Measurements from ENCODE around the gene GID8. TPM values are rescaled to one million over a fixed set of nuclear protein-coding genes. Genes with fewer than 3 reads are reported as not detected.

The GID8 gene
- total and polyA plus RNA-seq, 2 of the 13 experiments (the other 11 are each of a cell fraction or from before 2014, with no cell fraction given), result 39.6 to 59.8 TPM

DNA sequence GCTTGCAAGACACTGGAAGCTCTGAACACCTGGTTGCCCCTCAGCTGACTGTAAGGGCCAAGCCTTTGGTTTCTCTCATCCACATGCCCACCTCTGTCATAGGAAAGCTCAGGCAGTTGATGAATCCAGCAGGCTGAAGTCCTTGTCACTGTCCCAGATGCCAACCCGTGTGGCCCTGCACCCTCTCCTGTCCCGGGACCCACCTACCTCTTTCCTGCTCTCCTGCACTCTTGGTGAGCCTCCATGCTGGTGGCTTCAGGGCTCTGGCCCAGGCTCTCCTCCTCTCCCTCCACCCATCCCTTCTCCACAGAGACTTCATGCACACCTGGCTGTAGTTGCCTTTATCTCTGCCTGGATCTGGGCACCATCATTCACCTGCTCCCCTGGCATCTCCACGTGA, 4.0 kb upstream of the GID8 start (continued):
- TF ChIP-seq, protein P1, sequence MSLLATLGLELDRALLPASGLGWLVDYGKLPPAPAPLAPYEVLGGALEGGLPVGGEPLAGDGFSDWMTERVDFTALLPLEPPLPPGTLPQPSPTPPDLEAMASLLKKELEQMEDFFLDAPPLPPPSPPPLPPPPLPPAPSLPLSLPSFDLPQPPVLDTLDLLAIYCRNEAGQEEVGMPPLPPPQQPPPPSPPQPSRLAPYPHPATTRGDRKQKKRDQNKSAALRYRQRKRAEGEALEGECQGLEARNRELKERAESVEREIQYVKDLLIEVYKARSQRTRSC (CRISPR knock-in tag; IDR thresholded peaks at IDR 0.05; ENCODE audit: low read depth), result no peak

DNA sequence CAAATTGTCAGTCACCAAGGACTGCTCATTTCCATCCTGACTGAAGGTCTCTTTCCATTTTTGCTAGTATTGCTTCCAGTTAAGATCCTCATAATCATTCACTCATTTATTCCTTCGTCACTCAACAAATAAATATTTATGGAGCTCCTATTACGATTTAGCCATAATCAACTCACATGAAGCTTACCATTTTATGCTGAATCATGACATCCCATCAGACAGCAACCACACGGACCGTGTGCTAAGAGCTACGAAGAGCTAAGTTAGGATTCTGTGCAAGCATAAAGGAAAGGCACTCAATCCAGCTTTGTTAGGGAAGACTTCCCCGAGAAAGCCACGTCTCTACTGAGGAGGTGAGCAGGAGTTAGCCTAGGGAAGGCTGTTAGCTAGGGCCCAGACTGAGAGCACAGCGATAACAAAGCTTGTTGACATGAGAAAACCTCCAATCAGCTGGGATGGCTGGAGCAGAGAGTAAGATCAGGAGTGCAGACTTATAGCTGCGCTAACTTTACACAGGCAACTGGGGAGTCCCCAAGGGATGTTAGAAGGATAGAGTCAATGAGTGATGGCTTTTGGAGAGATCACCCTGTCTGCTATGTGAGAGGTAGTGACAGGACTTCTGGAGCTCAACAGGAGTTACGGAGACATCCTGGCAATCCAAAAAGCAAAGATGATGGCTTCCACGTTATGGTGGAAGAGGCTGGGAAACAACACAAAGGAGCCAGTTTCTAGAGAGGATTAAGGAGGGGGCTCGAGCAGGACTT, 2.6 kb upstream of the GID8 start:
- peaks cover 69% of the 10 kb centered on the region for H4K20me1 ChIP-seq (ENCODE audit: insufficient read depth, low read length)
- FAIRE-seq, result no peak
- ChIA-PET CTCF (ENCODE audit: low intra/inter-chr PET ratio, low total read pairs) (no interaction called here), POLR2A (interaction anchor here (0.7 to 7.5 kb wide), 12 partner anchors 8 to 113 kb away, joined by 3 to 205 read pairs (median 4); partner anchors contain the start of genes DIDO1 and SLC17A9)
- H2AFZ ChIP-seq (ENCODE audit: low read length), result no peak overlapping the region
- H3K4me1 ChIP-seq (ENCODE audit: insufficient read depth, low read length), result peaks cover 79% of the 10 kb centered on the region
- peaks cover 17 to 28% of the 10 kb centered on the region in 2 experiments for H3K36me3 ChIP-seq (replicated peaks in 1 of 2; ENCODE audit: control insufficient read depth in 1 of 2, insufficient read depth in 2 of 2, low read length in 2 of 2)
- in situ Hi-C loops (cut with HindIII; ENCODE audit: extremely low pct_ligation_motif_present, low pct_unique_long_range_greater_than_20kb), result no loop called here
- H3K27me3 ChIP-seq (ENCODE audit: control insufficient read depth in 1 of 2, insufficient read depth in 2 of 2, low read length in 2 of 2), result no peaks in the 10 kb centered on the region; a peak in 1 of 5 replicates
- peak overlapping the region; percentile 97 for H3K9ac ChIP-seq (ENCODE audit: insufficient read depth, low read depth, low read length)
- 90% methylated on average over 12 of the region's 12 CpGs for WGBS (ENCODE audit: low lambda C conversion rate)
- H3K27ac ChIP-seq (ENCODE audit: extremely low read length, insufficient read depth, low read length), result peak overlapping the region; percentile 4
- no peak for ATAC-seq
- DNase-seq (ENCODE audit: low spot score), result no peak
- BruUV-seq (replicated peaks), result no TSS peak
- H3K4me3 ChIP-seq (replicated peaks in 1 of 3; ENCODE audit: insufficient read depth in 1 of 3, low read depth in 2 of 3, low read length in 3 of 3), result peak overlapping the region; percentile 5 to 94 (median 76); a peak in 4 of 6 replicates
- intact Hi-C loops (cut with micrococcal nuclease; ENCODE audit: unreplicated experiment), result loop anchor here (1.0 to 5.0 kb wide), 2 partner anchors 8 to 33 kb away; no protein-coding TSS in a partner anchor
- H3K9me3 ChIP-seq (ENCODE audit: low read length), result no peaks in the 10 kb centered on the region
- H3K79me2 ChIP-seq (ENCODE audit: insufficient read depth, low read length), result peaks cover 94% of the 10 kb centered on the region
- peak overlapping the region; percentile 81 for H3K4me2 ChIP-seq (ENCODE audit: low read depth, low read length)
- 0 out of 2 replicates have a peak, but pooled peaks have one; percentile 32 for TF ChIP-seq RARG (CRISPR knock-in tag; IDR thresholded peaks at IDR 0.05; ENCODE audit: low read depth)
- peak; percentile 81 for TF ChIP-seq MAFF (IDR thresholded peaks at IDR 0.05; ENCODE audit: low read depth, low read length)
- no peak for TF ChIP-seq KDM3A (CRISPR knock-in tag; IDR thresholded peaks at IDR 0.05; ENCODE audit: low read depth)
- no peak for TF ChIP-seq ZNF256 (CRISPR knock-in tag; conservative IDR thresholded peaks at IDR 0.05)
- TF ChIP-seq SRSF9 (IDR thresholded peaks at IDR 0.05; ENCODE audit: borderline replicate concordance, insufficient read depth, low read depth, low read length, poor library complexity, severe bottlenecking), result no peak
- TF ChIP-seq EEA1 (CRISPR knock-in tag; IDR thresholded peaks at IDR 0.05; ENCODE audit: borderline replicate concordance), result peak; percentile 60; the same call in 1 of the 2 replicates
- no peak for TF ChIP-seq KDM1A (CRISPR knock-in tag; IDR thresholded peaks at IDR 0.05)
- TF ChIP-seq, protein P2, sequence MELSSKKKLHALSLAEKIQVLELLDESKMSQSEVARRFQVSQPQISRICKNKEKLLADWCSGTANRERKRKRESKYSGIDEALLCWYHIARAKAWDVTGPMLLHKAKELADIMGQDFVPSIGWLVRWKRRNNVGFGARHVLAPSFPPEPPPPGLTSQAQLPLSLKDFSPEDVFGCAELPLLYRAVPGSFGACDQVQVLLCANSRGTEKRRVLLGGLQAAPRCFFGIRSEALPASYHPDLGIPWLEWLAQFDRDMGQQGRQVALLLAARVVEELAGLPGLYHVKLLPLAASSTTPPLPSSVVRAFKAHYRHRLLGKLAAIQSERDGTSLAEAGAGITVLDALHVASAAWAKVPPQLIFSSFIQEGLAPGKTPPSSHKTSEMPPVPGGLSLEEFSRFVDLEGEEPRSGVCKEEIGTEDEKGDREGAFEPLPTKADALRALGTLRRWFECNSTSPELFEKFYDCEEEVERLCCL (CRISPR knock-in tag; IDR thresholded peaks at IDR 0.05; ENCODE audit: borderline replicate concordance), result no peak
- TF ChIP-seq HNRNPH1 (optimal IDR thresholded peaks at IDR 0.05; ENCODE audit: low read depth, low read length), result no peak
- TF ChIP-seq, protein P3, sequence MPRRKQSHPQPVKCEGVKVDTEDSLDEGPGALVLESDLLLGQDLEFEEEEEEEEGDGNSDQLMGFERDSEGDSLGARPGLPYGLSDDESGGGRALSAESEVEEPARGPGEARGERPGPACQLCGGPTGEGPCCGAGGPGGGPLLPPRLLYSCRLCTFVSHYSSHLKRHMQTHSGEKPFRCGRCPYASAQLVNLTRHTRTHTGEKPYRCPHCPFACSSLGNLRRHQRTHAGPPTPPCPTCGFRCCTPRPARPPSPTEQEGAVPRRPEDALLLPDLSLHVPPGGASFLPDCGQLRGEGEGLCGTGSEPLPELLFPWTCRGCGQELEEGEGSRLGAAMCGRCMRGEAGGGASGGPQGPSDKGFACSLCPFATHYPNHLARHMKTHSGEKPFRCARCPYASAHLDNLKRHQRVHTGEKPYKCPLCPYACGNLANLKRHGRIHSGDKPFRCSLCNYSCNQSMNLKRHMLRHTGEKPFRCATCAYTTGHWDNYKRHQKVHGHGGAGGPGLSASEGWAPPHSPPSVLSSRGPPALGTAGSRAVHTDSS (CRISPR knock-in tag; conservative IDR thresholded peaks at IDR 0.05), result no peak
- no peak for TF ChIP-seq ATF7-NPFF (CRISPR knock-in tag; IDR thresholded peaks at IDR 0.05; ENCODE audit: low read depth)
- TF ChIP-seq, protein P4, sequence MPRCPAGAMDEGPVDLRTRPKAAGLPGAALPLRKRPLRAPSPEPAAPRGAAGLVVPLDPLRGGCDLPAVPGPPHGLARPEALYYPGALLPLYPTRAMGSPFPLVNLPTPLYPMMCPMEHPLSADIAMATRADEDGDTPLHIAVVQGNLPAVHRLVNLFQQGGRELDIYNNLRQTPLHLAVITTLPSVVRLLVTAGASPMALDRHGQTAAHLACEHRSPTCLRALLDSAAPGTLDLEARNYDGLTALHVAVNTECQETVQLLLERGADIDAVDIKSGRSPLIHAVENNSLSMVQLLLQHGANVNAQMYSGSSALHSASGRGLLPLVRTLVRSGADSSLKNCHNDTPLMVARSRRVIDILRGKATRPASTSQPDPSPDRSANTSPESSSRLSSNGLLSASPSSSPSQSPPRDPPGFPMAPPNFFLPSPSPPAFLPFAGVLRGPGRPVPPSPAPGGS (CRISPR knock-in tag; IDR thresholded peaks at IDR 0.05), result 0 out of 2 replicates have a peak, but pooled peaks have one; percentile 3
- TF ChIP-seq, protein P5, sequence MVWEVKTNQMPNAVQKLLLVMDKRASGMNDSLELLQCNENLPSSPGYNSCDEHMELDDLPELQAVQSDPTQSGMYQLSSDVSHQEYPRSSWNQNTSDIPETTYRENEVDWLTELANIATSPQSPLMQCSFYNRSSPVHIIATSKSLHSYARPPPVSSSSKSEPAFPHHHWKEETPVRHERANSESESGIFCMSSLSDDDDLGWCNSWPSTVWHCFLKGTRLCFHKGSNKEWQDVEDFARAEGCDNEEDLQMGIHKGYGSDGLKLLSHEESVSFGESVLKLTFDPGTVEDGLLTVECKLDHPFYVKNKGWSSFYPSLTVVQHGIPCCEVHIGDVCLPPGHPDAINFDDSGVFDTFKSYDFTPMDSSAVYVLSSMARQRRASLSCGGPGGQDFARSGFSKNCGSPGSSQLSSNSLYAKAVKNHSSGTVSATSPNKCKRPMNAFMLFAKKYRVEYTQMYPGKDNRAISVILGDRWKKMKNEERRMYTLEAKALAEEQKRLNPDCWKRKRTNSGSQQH (CRISPR knock-in tag; IDR thresholded peaks at IDR 0.05; ENCODE audit: low read depth), result 0 out of 2 replicates have a peak, but pooled peaks have one; percentile 35
- peak; percentile 21 for TF ChIP-seq XRCC5 (optimal IDR thresholded peaks at IDR 0.05; ENCODE audit: low read length)
